Osteoblast (primary cell): ENCODE measurements around the gene HID1. TPM values are rescaled to one million over a fixed set of nuclear protein-coding genes. Genes with fewer than 3 reads are reported as not detected.

Experiments used
- DNase-seq: peaks from one replicate; pipeline ENCODE4 v3.0.0; 2011; ENCODE audit warnings: low spot score, mixed read lengths; ENCODE audit not compliant: insufficient read length; ENCODE audit errors: missing footprints
- H2AFZ ChIP-seq: 2 replicates; pipeline ENCODE4 v1.6.0; 2011; ENCODE audit warnings: mild to moderate bottlenecking, low read length
- H3K27ac ChIP-seq: 2 replicates; pipeline ENCODE4 v1.5.1; 2011; ENCODE audit warnings: mild to moderate bottlenecking, low read depth, low read length, moderate library complexity
- H3K27me3 ChIP-seq: 2 replicates; pipeline ENCODE4 v1.6.0; 2012; ENCODE audit warnings: mild to moderate bottlenecking, control low read depth, inconsistent platforms, low read length, moderate library complexity; ENCODE audit not compliant: insufficient read depth
- H3K36me3 ChIP-seq: 2 replicates; pipeline ENCODE4 v1.5.1; 2011; ENCODE audit warnings: mild to moderate bottlenecking, low read length, control low read depth, moderate library complexity; ENCODE audit not compliant: insufficient read depth
- H3K4me1 ChIP-seq: 2 replicates; pipeline ENCODE4 v1.5.1; 2011; ENCODE audit warnings: mild to moderate bottlenecking, low read length, control low read depth, moderate library complexity; ENCODE audit not compliant: insufficient read depth
- H3K4me2 ChIP-seq: 2 replicates; pipeline ENCODE4 v1.6.0; 2011; ENCODE audit warnings: mild to moderate bottlenecking, low read length; ENCODE audit not compliant: insufficient read depth
- H3K4me3 ChIP-seq: fragments of 200-600 bp; sonication (generic); 3 replicates; pipeline ENCODE4 v1.5.1; 2012; ENCODE audit warnings: mild to moderate bottlenecking, low read length, inconsistent platforms; ENCODE audit not compliant: insufficient read depth
- H3K79me2 ChIP-seq: 2 replicates; pipeline ENCODE4 v1.6.0; 2012; ENCODE audit warnings: mild to moderate bottlenecking, low read length, control low read depth, inconsistent platforms; ENCODE audit not compliant: insufficient read depth
- H3K9me3 ChIP-seq: 2 replicates; pipeline ENCODE4 v1.5.1; 2011; ENCODE audit warnings: low read depth, low read length, control low read depth
- H4K20me1 ChIP-seq: 2 replicates; pipeline ENCODE4 v1.6.0; 2012; ENCODE audit warnings: mild to moderate bottlenecking, low read length, control low read depth; ENCODE audit not compliant: insufficient read depth
- CTCF ChIP-seq: IDR thresholded peaks from 2 replicates; pipeline ENCODE4 v1.5.1; 2011; ENCODE audit warnings: mild to moderate bottlenecking, low read depth, low read length, moderate library complexity; ENCODE audit errors: extremely low read depth
- total RNA-seq: library from RNA; depleted of rRNA; stranded (reverse); fragments of >200 nt; gene quantifications from 2 replicates; pipeline ENCODE4 v1.2.3, GENCODE V29; 2012

Gene HID1
- total RNA-seq, 1 donor, result 0.36 TPM

- Histone ChIP-seq H4K20me1 (peaks cover 7% of the 10 kb centered on the region), H3K27me3 (no peaks in the 10 kb centered on the region), H3K4me1 (peaks cover 11% of the 10 kb centered on the region), H3K9me3 (no peaks in the 10 kb centered on the region), H3K36me3 (peaks cover 24% of the 10 kb centered on the region), H3K27ac (no peak overlapping the region), H3K4me3 (no peak overlapping the region), H3K4me2 (no peak overlapping the region), H2AFZ (no peak overlapping the region), H3K79me2 (peaks cover 19% of the 10 kb centered on the region)
- no peak for TF ChIP-seq CTCF
- DNase-seq, result no peak
These were observed 27.0 kb upstream of the HID1 start for GRCh38 chr17:74999523-74999922.

GRCh38 chr17:74998783-74999182, 26.2 kb upstream of the HID1 start:
- Histone ChIP-seq H3K4me1 (peaks cover 18% of the 10 kb centered on the region), H3K27me3 (no peaks in the 10 kb centered on the region), H3K9me3 (no peaks in the 10 kb centered on the region), H3K79me2 (peaks cover 24% of the 10 kb centered on the region), H4K20me1 (peaks cover 7% of the 10 kb centered on the region), H3K36me3 (peaks cover 21% of the 10 kb centered on the region), H3K4me3 (no peak overlapping the region), H2AFZ (no peak overlapping the region), H3K27ac (no peak overlapping the region), H3K4me2 (no peak overlapping the region)
- TF ChIP-seq CTCF, result no peak
- DNase-seq, result no peak

- no peak for DNase-seq
- Histone ChIP-seq H3K79me2 (peaks cover 45% of the 10 kb centered on the region), H3K36me3 (peaks cover 3% of the 10 kb centered on the region), H3K4me1 (peaks cover 30% of the 10 kb centered on the region), H3K4me2 (no peak overlapping the region), H3K27ac (peak overlapping the region; percentile 17), H2AFZ (no peak overlapping the region), H4K20me1 (peaks cover 10% of the 10 kb centered on the region), H3K4me3 (no peak overlapping the region), H3K27me3 (no peaks in the 10 kb centered on the region), H3K9me3 (no peaks in the 10 kb centered on the region)
- no peak for TF ChIP-seq CTCF
These were observed 23.3 kb upstream of the HID1 start for GRCh38 chr17:74995847-74996246.

GRCh38 chr17:74994440-74994839, 21.9 kb upstream of the HID1 start:
- peak overlapping the region; percentile 53 for H3K27ac ChIP-seq

More at GRCh38 chr17:74994440-74994839, 21.9 kb upstream of the HID1 start:
- Histone ChIP-seq H3K27me3 (no peaks in the 10 kb centered on the region), H2AFZ (no peak overlapping the region), H3K9me3 (no peaks in the 10 kb centered on the region), H4K20me1 (peaks cover 13% of the 10 kb centered on the region), H3K4me3 (no peak overlapping the region), H3K4me2 (no peak overlapping the region), H3K79me2 (peaks cover 57% of the 10 kb centered on the region), H3K4me1 (peaks cover 31% of the 10 kb centered on the region), H3K36me3 (no peaks in the 10 kb centered on the region)
- DNase-seq, result no peak
- TF ChIP-seq CTCF, result no peak
